LNCAP (cell line): ENCODE measurements around the gene AEN.

Experiments used
- TF ChIP-seq, protein P1 (sequence below): fragments of 450-650 bp; IDR thresholded peaks from 2 replicates; pipeline ENCODE4 v1.5.1; 2017; ENCODE audit warnings: mild to moderate bottlenecking

The AEN gene

GRCh38 chr15:88623061-88623460, 1.9 kb downstream of the AEN start:
- TF ChIP-seq, protein P1, sequence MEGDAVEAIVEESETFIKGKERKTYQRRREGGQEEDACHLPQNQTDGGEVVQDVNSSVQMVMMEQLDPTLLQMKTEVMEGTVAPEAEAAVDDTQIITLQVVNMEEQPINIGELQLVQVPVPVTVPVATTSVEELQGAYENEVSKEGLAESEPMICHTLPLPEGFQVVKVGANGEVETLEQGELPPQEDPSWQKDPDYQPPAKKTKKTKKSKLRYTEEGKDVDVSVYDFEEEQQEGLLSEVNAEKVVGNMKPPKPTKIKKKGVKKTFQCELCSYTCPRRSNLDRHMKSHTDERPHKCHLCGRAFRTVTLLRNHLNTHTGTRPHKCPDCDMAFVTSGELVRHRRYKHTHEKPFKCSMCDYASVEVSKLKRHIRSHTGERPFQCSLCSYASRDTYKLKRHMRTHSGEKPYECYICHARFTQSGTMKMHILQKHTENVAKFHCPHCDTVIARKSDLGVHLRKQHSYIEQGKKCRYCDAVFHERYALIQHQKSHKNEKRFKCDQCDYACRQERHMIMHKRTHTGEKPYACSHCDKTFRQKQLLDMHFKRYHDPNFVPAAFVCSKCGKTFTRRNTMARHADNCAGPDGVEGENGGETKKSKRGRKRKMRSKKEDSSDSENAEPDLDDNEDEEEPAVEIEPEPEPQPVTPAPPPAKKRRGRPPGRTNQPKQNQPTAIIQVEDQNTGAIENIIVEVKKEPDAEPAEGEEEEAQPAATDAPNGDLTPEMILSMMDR: no peak

- TF ChIP-seq, protein P1: no peak
Measured at GRCh38 chr15:88623632-88624031, 2.5 kb downstream of the AEN start.

GRCh38 chr15:88624156-88624970, 3.2 kb downstream of the AEN start:
- TF ChIP-seq, protein P1: no peak

DNA sequence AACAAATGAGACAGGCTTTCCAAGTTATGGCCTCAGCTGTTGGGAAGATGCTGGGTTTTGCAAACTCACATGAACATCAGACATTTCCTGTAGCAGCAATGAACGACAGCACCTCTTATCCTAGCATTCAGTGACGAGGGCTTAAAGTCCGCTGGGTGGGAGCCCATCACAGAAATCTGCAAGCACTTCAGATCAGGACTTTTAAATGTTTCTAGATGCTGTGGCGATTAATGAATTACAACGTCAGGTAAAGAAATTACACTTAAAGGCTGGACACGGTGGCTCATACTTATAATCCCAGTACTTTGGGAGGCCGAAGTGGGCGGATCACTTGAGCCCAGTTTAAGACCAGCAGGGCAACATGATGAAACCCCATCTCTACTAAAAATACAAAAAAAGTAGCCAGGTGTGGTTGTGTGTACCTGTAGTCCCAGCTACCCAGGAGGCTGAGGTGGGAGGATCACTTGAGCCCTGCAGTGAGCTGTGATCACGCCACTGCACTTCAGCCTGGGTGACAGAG, 3.9 kb downstream of the AEN start:
- TF ChIP-seq, protein P1: no peak

DNA sequence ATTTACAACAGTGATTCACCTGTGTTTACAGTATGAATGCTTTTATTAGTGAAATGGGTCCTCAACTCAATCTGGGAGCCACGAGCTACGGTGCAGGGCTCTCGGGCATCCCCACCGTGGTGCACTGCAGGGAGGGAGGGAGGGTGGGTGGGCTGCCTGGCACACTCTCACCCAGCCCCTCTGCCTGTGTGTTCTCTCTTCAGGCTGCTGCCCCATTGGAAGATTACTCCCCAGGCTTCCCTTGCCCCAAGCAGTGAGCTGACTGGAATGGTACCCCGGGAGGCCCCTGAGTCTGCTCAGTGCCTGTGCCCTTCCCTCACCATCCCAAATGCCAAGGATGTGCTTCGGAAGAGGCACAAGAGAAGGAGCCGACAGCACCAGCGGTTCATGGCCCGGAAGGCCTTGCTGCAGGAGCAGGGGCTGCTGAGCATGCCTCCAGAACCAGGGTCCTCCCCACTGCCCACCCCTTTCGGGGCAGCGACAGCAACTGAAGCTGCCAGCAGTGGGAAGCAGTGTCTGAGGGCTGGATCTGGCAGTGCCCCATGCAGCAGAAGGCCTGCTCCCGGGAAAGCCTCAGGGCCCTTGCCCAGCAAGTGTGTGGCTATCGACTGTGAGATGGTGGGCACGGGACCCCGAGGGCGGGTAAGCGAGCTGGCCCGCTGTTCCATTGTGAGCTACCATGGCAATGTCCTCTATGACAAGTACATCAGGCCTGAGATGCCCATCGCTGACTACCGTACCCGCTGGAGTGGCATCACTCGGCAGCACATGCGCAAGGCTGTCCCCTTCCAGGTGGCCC, 5.0 kb downstream of the AEN start:
- TF ChIP-seq, protein P1: no peak

- TF ChIP-seq, protein P1: no peak
Measured at GRCh38 chr15:88627463-88627862, 6.3 kb downstream of the AEN start.

DNA sequence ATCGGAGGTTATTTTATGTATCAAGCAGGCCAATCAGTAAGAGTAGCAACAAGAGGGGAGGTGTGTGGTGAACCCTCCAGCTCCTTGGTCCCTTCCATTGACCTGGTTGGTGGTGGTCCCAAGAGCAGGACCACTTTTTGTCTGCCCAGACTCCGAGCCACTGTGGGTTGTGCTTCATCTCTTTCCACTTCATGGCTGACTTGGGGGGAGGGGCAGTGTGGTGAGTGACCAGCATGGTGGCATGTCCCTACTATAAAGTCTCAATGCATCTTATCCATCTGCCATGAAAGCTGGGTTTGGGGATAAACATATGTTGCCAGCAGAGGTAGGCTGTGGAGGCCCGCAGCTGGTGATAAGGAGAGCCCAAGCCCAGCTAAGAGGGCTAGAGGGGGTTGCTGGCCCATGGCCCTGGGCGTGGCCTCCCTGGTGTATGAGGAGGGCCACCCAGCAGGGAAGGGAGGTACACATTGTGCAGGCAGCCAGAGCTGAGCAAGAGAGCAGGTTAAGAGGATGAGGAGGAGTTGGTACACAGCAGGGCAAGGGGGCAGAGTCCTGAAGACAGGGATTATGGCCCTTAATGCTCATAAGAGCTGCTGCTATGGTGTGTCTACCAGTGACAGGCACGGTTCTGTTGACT, 7.0 kb downstream of the AEN start:
- TF ChIP-seq, protein P1: no peak
